HepG2 (cell line): Measurements from ENCODE around the gene NPHS1. TPM values are rescaled to one million over a fixed set of nuclear protein-coding genes. Genes with fewer than 3 reads are reported as not detected.

Experiments
- ATRX ChIP-seq: sonication (generic); formaldehyde crosslinking; IDR thresholded peaks from 2 replicates; pipeline ENCODE4 v1.4.0; 2020; ENCODE audit warnings: missing genetic modification reagents, borderline replicate concordance
- BCLAF1 ChIP-seq: fragments of 450-650 bp; IDR thresholded peaks from 2 replicates; pipeline ENCODE4 v1.6.1; 2017; ENCODE audit warnings: mild to moderate bottlenecking
- ELF4 ChIP-seq: sonication (generic); formaldehyde crosslinking; IDR thresholded peaks from 2 replicates; pipeline ENCODE4 v1.5.0; 2020; ENCODE audit warnings: missing genetic modification reagents, mild to moderate bottlenecking, moderate library complexity, borderline replicate concordance
- FOXA1 ChIP-seq, 2 experiments: fragments of 450-650 bp in 1 of 2; sonication (generic) in 1 of 2; formaldehyde crosslinking in 1 of 2; IDR thresholded peaks; 2 replicates each; pipeline versions ENCODE4 v1.4.0 to v1.6.1; 2016 to 2020; ENCODE audit warnings: missing genetic modification reagents in 1 of 2
- HNF1B ChIP-seq: sonication (generic); formaldehyde crosslinking; IDR thresholded peaks from 2 replicates; pipeline ENCODE4 v1.5.1; 2020; ENCODE audit warnings: mild to moderate bottlenecking, moderate library complexity, missing genetic modification reagents
- IRX3 ChIP-seq: sonication (generic); formaldehyde crosslinking; IDR thresholded peaks from 2 replicates; pipeline ENCODE4 v1.8.1; 2023; ENCODE audit warnings: mild to moderate bottlenecking, low read depth, missing genetic modification reagents, borderline replicate concordance
- ISX ChIP-seq: sonication (generic); formaldehyde crosslinking; conservative IDR thresholded peaks from 2 replicates; pipeline ENCODE4 v1.5.0; 2020; ENCODE audit warnings: missing genetic modification reagents
- JDP2 ChIP-seq: sonication (generic); formaldehyde crosslinking; IDR thresholded peaks from 2 replicates; pipeline ENCODE4 v1.8.1; 2022; ENCODE audit warnings: missing genetic modification reagents, borderline replicate concordance
- PAX8 ChIP-seq: sonication (generic); formaldehyde crosslinking; IDR thresholded peaks from 2 replicates; pipeline ENCODE4 v1.8.0; 2022; ENCODE audit warnings: mild to moderate bottlenecking, missing genetic modification reagents, borderline replicate concordance
- REL ChIP-seq: sonication (generic); formaldehyde crosslinking; conservative IDR thresholded peaks from 2 replicates; pipeline ENCODE4 v1.8.0; 2022; ENCODE audit warnings: mild to moderate bottlenecking, missing genetic modification reagents, moderate library complexity
- RXRA ChIP-seq: sonication (generic); formaldehyde crosslinking; IDR thresholded peaks from 2 replicates; pipeline ENCODE4 v1.5.1; 2020; ENCODE audit warnings: missing genetic modification reagents
- SMAD9 ChIP-seq: sonication (generic); formaldehyde crosslinking; IDR thresholded peaks from 2 replicates; pipeline ENCODE4 v1.5.1; 2020; ENCODE audit warnings: mild to moderate bottlenecking, missing genetic modification reagents
- SPEN ChIP-seq: sonication (generic); formaldehyde crosslinking; IDR thresholded peaks from 2 replicates; pipeline ENCODE4 v1.5.1; 2020; ENCODE audit warnings: low read depth, mild to moderate bottlenecking, missing genetic modification reagents
- ZNF263 ChIP-seq: sonication (generic); formaldehyde crosslinking; IDR thresholded peaks from 2 replicates; pipeline ENCODE4 v1.4.0; 2020; ENCODE audit warnings: missing genetic modification reagents
- ZNF484 ChIP-seq: sonication (generic); formaldehyde crosslinking; IDR thresholded peaks from 2 replicates; pipeline ENCODE4 v1.5.1; 2020; ENCODE audit warnings: mild to moderate bottlenecking, low read depth, missing genetic modification reagents, borderline replicate concordance
- ZNF549 ChIP-seq: sonication (generic); formaldehyde crosslinking; IDR thresholded peaks from 2 replicates; pipeline ENCODE4 v1.5.0; 2020; ENCODE audit warnings: missing genetic modification reagents
- ZNF567 ChIP-seq: sonication (generic); formaldehyde crosslinking; IDR thresholded peaks from 2 replicates; pipeline ENCODE4 v1.8.1; 2023; ENCODE audit warnings: mild to moderate bottlenecking, missing genetic modification reagents, borderline replicate concordance
- ZNF616 ChIP-seq: sonication (generic); formaldehyde crosslinking; IDR thresholded peaks from 2 replicates; pipeline ENCODE4 v1.5.0; 2020; ENCODE audit warnings: low read depth, mild to moderate bottlenecking, missing genetic modification reagents
- polyA plus RNA-seq, 8 experiments: library from polyadenylated mRNA; depleted of rRNA in 3 of 8; stranded (reverse) in 7 of 8; unstranded in 1 of 8; fragments of >200 nt; fragmentation: Illumina TruSeq in 4 of 8; extraction: Trizol in 4 of 8; gene quantifications; 2 replicates each; pipeline versions ENCODE4 v1.2.1 to v1.2.3, GENCODE V29; 2011 to 2016; ENCODE audit warnings: low read depth in 4 of 8, missing spikeins in 1 of 8, mixed read lengths in 1 of 8; ENCODE audit not compliant: insufficient read depth in 1 of 8
- total RNA-seq, 5 experiments: library from RNA; depleted of rRNA; stranded (reverse); fragments of >200 nt; fragmentation: Illumina TruSeq; extraction: Trizol; gene quantifications; 2 replicates each; pipeline ENCODE4 v1.2.3, GENCODE V29; 2016; ENCODE audit warnings: low read depth in 1 of 5
- TF ChIP-seq, protein P1 (sequence below): sonication (generic); formaldehyde crosslinking; IDR thresholded peaks from 2 replicates; pipeline ENCODE4 v1.4.0; 2020; ENCODE audit warnings: missing genetic modification reagents
- TF ChIP-seq, protein P2 (sequence below): sonication (generic); formaldehyde crosslinking; IDR thresholded peaks from 2 replicates; pipeline ENCODE4 v1.4.0; 2020; ENCODE audit warnings: missing genetic modification reagents, mild to moderate bottlenecking, borderline replicate concordance
- TF ChIP-seq, protein P3 (sequence below): sonication (generic); formaldehyde crosslinking; IDR thresholded peaks from 2 replicates; pipeline ENCODE4 v1.8.0; 2022; ENCODE audit warnings: mild to moderate bottlenecking, missing genetic modification reagents, moderate library complexity

NPHS1 gene
- total and polyA plus RNA-seq, 2 of the 13 experiments (the other 11 are each of a cell fraction or from before 2014, with no cell fraction given) = not detected

- TF ChIP-seq HNF1B (CRISPR knock-in tag) (no peak), ZNF616 (CRISPR knock-in tag) (no peak), IRX3 (CRISPR knock-in tag) (no peak), BCLAF1 (no peak), PAX8 (CRISPR knock-in tag) (no peak), ZNF484 (CRISPR knock-in tag) (no peak), RXRA (CRISPR knock-in tag) (peak; percentile 12; the same call in 1 of the 2 replicates), JDP2 (CRISPR knock-in tag) (no peak), FOXA1 (IDR thresholded peaks at IDR 0.05) (no peak), FOXA1 (CRISPR knock-in tag; IDR thresholded peaks at IDR 0.05) (no peak), SMAD9 (CRISPR knock-in tag) (no peak), ZNF263 (CRISPR knock-in tag) (peak; percentile 85), ATRX (CRISPR knock-in tag) (no peak), ZNF567 (CRISPR knock-in tag) (no peak), SPEN (peak; percentile 49; the same call in 1 of the 2 replicates), ZNF549 (CRISPR knock-in tag) (no peak), ELF4 (CRISPR knock-in tag) (no peak), ISX (CRISPR knock-in tag) (no peak), REL (CRISPR knock-in tag) (no peak)
- TF ChIP-seq, protein P1, sequence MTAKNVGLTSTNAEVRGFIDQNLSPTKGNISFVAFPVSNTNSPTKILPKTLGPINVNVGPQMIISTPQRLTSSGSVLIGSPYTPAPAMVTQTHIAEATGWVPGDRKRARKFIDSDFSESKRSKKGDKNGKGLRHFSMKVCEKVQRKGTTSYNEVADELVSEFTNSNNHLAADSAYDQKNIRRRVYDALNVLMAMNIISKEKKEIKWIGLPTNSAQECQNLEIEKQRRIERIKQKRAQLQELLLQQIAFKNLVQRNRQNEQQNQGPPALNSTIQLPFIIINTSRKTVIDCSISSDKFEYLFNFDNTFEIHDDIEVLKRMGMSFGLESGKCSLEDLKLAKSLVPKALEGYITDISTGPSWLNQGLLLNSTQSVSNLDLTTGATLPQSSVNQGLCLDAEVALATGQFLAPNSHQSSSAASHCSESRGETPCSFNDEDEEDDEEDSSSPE (CRISPR knock-in tag) = no peak
- TF ChIP-seq, protein P2, sequence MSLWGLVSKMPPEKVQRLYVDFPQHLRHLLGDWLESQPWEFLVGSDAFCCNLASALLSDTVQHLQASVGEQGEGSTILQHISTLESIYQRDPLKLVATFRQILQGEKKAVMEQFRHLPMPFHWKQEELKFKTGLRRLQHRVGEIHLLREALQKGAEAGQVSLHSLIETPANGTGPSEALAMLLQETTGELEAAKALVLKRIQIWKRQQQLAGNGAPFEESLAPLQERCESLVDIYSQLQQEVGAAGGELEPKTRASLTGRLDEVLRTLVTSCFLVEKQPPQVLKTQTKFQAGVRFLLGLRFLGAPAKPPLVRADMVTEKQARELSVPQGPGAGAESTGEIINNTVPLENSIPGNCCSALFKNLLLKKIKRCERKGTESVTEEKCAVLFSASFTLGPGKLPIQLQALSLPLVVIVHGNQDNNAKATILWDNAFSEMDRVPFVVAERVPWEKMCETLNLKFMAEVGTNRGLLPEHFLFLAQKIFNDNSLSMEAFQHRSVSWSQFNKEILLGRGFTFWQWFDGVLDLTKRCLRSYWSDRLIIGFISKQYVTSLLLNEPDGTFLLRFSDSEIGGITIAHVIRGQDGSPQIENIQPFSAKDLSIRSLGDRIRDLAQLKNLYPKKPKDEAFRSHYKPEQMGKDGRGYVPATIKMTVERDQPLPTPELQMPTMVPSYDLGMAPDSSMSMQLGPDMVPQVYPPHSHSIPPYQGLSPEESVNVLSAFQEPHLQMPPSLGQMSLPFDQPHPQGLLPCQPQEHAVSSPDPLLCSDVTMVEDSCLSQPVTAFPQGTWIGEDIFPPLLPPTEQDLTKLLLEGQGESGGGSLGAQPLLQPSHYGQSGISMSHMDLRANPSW = no peak
- TF ChIP-seq, protein P3, sequence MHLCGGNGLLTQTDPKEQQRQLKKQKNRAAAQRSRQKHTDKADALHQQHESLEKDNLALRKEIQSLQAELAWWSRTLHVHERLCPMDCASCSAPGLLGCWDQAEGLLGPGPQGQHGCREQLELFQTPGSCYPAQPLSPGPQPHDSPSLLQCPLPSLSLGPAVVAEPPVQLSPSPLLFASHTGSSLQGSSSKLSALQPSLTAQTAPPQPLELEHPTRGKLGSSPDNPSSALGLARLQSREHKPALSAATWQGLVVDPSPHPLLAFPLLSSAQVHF (CRISPR knock-in tag) = no peak; the same call in 1 of the 2 replicates
Observed at GRCh38 chr19:35846038-35846668, 6.2 kb downstream of the NPHS1 start (continued).
